Measurements from ENCODE around the gene M1AP. TPM values are rescaled to one million over a fixed set of nuclear protein-coding genes. Genes with fewer than 3 reads are reported as not detected.

The M1AP gene
- total and polyA plus RNA-seq, 9 of the 15 experiments (the other 6 are each of a cell fraction or from before 2014, with no cell fraction given): 0.06 to 0.33 (median 0.11) TPM; not detected in 4

- TF ChIP-seq REST (IDR thresholded peaks at IDR 0.05; ENCODE audit: borderline replicate concordance): peak; percentile 23; the same call in 1 of the 2 replicates
- TF ChIP-seq REST (CRISPR knock-in tag; IDR thresholded peaks at IDR 0.05; ENCODE audit: low read depth): no peak
- TF ChIP-seq E2F5 (CRISPR knock-in tag; IDR thresholded peaks at IDR 0.05): no peak
- TF ChIP-seq CTCF (IDR thresholded peaks at IDR 0.05 in 2 of 3, conservative IDR thresholded peaks at IDR 0.05 in 1 of 3; ENCODE audit: insufficient read depth in 2 of 3, low read depth in 1 of 3, low read length in 3 of 3): peak in 1 of 3 experiments; percentile 2; a peak in 1 of 6 replicates
- no peak for TF ChIP-seq ZNF398 (CRISPR knock-in tag; IDR thresholded peaks at IDR 0.05)
- TF ChIP-seq PCBP2 (IDR thresholded peaks at IDR 0.05; ENCODE audit: low read depth, low read length, poor library complexity, severe bottlenecking): no peak
- no peak for TF ChIP-seq RFX5 (IDR thresholded peaks at IDR 0.05; ENCODE audit: low read depth, low read length)
- TF ChIP-seq CGGBP1 (CRISPR knock-in tag; IDR thresholded peaks at IDR 0.05): no peak
- TF ChIP-seq NFRKB (IDR thresholded peaks at IDR 0.05; ENCODE audit: low read depth): 0 out of 2 replicates have a peak, but pooled peaks have one; percentile 34
- TF ChIP-seq ETS2 (tag; IDR thresholded peaks at IDR 0.05; ENCODE audit: borderline replicate concordance, poor library complexity, severe bottlenecking): no peak
- TF ChIP-seq MBD2 (IDR thresholded peaks at IDR 0.05; ENCODE audit: borderline replicate concordance, low read depth): no peak; the same call in 1 of the 2 replicates
Observed at GRCh38 chr2:74548900-74549826, 99.0 kb downstream of the M1AP start (continued).
